HG02884 (cell line): ENCODE data around the gene PLXNC1.
A peak's percentile ranks its signal among the peaks of the same experiment; 100 is the strongest.

Experiments
- ATAC-seq: cut with Tn5 transposase; IDR thresholded peaks from one replicate; pipeline ENCODE4 v1.9.1; 2021; ENCODE audit warnings: mild to moderate bottlenecking, moderate library complexity; ENCODE audit not compliant: unreplicated experiment

The PLXNC1 gene

DNA sequence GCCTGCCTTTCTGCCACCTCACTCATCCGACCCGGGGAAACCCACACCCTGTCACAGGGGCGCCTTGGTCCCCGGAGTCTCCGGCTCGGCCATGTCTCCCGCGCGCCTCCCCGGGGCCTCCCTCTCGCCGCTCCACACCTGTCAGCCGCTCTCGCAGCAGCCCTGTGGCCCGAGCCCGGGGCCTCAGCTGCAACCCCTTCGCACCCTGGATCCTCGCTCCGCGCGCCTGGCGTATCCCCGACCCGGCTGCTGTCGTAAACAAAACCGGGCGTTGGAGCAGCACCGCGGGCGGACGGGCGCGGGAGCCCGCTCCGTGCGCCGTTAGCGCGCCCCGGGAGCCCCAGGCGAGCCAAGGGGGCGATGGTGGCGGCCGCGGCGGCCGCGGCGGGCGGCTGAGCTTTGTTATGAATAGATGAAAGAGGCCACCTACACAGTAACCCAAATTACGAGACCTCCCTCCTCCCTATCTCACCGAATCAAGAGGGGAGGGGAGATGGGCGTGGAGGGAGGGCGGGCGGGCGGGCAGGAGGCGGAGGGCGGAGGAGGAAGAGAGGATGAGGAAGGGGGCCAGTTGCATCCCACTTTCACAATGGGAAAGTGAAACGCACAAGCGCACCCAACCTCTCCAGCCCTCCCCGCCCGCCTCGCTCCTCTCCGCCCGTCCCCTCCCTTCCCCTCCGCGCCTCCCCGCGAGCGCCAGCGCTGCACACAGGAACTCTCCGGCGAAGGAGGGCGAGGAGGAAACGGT lies at the start of gene PLXNC1:
Gene PLXNC1, plus strand, starts transcription at position 587 of the 748 bp plus-strand sequence. CDS start 395 bp downstream, outside the sequence.
- peak; percentile 39 for ATAC-seq

DNA sequence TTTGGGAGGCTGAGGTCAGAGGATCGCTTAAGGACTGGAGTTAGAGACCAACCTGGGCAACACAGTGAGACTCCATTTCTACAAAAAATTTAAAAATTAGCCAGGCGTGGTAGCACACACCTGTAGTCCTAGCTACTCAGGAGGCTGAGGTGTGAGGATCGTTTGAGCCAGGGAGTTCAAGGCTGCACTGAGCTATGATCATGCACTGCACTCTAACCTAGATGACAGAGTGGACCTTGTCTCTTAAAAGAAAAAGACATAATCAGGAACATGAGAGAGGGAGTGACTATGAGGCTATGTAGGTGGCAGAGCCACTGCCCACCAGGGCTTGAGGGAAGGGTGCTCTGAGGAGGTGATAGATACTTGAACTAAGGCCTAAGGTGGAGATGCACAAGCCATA lies 49.2 kb upstream of the PLXNC1 start:
- no peak for ATAC-seq

GRCh38 chr12:94099632-94100031 lies 48.7 kb upstream of the PLXNC1 start:
- no peak for ATAC-seq

DNA sequence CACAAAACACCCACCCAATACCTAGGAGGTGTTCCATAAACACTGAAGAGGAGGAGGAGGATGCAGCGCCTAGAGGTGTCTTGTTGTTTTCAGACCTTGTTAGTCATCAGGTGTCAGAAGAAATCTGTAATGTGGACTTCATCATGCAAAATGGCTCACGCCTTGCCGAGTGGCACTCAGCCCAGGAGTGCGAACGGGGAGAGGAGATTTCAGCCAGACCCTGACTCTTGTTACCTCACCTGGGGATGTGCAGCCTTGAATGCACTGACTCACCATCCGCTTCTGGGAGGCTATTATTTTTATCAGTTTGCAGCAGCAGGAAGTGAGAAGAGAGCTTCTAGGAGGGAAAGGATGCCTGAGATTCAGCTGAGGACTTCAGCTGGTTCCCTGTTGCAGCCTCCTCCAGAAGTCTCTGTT lies 48.2 kb upstream of the PLXNC1 start:
- no peak for ATAC-seq

DNA sequence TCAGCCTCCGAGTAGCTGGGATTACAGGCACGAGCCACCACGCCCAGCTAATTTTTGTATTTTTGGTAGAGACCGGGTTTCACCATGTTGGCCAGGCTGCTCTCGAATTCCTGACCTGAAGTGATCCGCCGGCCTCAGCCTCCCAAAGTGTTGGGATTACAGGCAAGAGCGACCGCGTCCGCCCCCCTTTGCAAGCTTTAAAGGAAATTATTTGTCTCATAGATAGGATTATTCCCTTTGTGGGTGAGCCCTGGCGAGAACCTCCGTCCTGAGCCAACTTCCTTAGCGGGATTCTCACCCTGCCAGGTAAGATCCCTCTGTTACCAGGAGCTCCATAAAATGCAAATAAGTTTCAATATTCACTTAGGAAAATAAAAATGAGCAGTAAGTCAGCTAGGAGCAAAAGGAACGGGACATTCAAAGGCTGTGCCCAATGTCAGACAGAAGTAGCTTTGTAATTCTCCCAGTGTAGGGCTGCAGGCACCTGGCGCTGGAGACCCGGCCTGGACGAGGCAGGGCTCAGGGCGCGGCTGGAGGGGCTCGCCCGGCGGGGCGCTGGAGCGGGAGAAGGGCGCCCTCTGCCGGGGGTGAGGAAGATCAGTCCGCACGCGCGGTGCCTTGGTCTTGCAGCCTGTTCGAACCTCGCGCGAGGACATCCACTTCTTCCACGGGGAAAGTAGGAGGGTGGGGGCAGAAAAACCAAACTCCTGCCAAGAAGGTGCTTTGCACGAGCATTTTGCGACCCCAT lies 47.2 kb upstream of the PLXNC1 start:
- ATAC-seq: peak; percentile 42

DNA sequence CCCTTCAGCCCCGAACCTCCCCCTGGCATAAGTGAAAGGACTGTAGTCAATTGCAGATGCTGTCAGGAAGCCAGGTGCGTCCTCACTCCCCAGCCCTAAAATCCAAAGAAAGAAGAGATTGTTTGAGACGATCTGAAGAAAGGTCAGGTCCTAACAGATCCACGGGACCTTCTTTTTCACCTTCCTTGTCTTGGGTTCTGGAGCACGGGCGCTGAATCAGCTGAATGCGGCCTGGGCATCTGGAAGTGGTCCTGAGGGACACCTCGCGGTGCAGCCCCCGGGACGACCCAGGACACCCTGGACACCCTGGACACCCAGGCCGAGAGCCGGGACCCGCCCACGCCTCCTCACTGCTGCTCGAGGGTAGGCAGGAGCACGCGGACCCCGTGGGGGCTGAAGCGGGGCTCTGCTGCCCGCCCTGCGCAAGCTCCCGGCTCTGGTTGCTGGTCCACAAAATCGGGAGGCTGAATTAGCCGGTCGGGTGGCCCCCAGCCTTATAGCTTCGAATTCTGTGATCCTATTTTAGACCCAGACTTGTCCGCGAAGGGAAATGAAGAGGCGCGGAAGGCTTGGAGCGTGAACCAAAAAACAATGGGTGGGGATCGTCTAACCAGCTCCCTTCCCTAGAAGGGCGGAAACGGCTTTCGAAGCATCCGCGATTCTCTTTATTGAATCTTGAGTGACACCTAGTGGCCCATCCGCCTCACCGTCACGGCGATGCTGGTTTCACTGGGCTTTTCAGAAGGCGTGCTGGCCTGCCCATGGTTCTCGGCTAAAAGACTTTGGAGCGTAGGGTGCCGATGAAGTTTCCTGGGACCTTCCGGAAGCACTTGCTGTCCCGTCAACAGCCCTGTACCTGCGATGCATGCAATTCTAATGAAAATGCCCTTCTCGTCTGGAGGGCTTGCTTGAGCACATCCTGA lies 46.4 kb upstream of the PLXNC1 start:
- ATAC-seq: peak; percentile 87

- ATAC-seq: no peak
Observed at GRCh38 chr12:94103986-94104385, 44.4 kb upstream of the PLXNC1 start.

GRCh38 chr12:94107910-94108309 lies 40.5 kb upstream of the PLXNC1 start:
- ATAC-seq: no peak

GRCh38 chr12:94109160-94109559 lies 39.2 kb upstream of the PLXNC1 start:
- peak; percentile 68 for ATAC-seq

- no peak for ATAC-seq
Observed at GRCh38 chr12:94110258-94110657, 38.1 kb upstream of the PLXNC1 start.

GRCh38 chr12:94111302-94111701 lies 37.1 kb upstream of the PLXNC1 start:
- ATAC-seq: no peak

GRCh38 chr12:94112121-94112520 lies 36.3 kb upstream of the PLXNC1 start:
- no peak for ATAC-seq

- ATAC-seq: no peak
Observed at GRCh38 chr12:94114166-94114565, 34.2 kb upstream of the PLXNC1 start.

- no peak for ATAC-seq
Observed at GRCh38 chr12:94116191-94116590, 32.2 kb upstream of the PLXNC1 start.

DNA sequence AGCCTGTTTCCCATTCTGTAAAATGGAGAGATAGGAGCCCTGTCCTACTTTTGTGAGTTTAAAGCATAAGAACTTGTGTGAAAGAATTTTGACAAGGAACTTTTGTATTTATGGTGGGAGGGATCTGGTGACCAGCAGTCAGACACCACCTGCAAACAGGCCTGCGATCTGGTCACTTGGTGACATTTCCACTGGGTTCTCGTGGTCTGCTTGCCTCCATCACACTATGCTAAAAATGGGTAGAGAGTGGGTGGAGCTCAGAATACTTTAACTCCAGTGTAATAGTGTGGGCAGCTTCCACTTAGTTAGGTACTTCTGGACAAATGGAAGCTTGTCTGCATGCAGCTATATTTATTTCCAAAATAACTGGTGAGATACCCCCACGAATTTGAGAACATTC lies 26.5 kb upstream of the PLXNC1 start:
- no peak for ATAC-seq

GRCh38 chr12:94122591-94122990 lies 25.8 kb upstream of the PLXNC1 start:
- ATAC-seq: no peak

- ATAC-seq: no peak
Observed at GRCh38 chr12:94123127-94123526, 25.2 kb upstream of the PLXNC1 start.

GRCh38 chr12:94126067-94126466 lies 22.3 kb upstream of the PLXNC1 start:
- no peak for ATAC-seq

DNA sequence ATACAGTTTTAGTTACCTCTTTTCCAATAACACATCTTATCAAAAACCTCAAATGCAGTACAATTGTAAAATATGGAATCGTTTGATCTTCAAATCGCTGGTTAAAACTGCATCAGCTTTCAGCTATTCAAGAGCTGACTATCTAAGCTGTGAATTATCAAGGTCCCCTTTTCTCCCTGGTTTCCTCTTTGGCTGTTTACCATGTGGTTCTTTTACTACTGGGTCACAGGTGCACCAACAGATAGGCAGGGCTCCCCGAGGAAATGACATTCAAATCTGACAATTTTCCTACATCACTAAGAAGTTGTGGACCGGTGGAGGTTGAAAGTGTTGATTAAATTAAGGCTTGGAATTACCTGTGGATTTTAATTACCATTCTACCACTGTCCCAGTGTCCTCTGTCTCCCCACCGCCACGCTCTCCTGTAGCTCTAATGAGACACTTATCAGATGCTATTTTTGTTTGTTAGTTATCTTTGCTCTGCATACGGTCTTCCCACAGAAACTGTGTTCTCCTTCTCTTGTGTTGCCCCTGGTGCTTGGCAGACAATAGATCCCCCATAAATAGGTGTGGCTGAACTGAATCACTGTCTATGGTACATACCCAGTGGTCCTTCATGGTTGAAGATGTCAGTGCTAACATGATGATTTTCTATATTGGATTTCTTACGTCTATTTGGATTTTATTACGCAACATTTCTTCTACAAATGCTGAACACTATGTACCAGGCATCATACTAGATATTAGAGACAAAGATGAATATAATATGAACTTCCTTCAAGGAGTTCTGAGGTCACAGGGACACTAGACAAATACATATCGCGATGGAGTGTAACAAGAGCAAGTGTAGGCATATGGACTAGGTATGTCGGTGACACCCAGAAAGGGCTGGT lies 20.9 kb upstream of the PLXNC1 start:
- no peak for ATAC-seq

DNA sequence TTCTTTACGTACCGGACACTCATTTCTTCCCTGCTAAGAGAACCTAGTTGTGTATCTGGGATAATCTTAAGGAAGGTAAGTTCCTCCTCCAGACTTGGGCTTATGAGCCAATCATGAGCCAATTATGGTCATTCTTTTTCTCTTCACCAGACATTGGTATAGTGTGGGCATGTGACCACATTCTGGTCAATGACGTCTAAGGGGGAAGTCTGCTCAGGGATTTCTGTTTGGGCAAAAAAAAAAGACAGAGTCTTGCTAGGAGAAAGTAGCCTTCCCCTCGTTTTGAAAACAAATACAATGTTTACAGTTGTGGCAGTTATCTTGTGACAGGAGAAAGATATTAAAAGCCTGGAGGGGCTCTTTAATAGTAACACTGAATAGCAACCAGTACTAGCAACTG lies 20.1 kb upstream of the PLXNC1 start:
- ATAC-seq: no peak
